ENCODE measurements around the gene CAPS2. TPM values are rescaled to one million over a fixed set of nuclear protein-coding genes. Genes with fewer than 3 reads are reported as not detected.

Gene CAPS2
- total RNA-seq, 1 experiment from 2014 or later = 4.3 TPM

DNA sequence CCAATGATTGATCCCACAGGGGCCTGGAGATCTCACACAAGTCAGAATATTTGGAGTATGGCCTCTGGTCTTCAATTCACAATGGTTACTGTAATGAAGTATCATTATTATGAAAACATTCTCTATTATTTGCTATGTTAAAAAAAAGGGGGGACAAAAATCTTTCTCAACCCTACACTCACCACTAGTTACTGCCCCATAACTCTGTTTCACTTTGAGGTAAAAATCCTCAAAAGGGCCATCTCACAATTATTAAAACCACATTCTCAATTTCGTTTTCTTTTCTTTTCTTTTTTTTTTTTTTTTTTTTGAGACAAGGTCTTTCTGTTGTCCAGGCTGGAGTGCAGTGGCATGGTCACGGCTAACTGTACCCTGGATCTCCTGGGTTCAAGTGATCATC is 60.9 kb downstream of the CAPS2 start:
- Histone ChIP-seq H2BK20ac (ENCODE audit: low read depth, low read length, poor library complexity, severe bottlenecking) (no peak overlapping the region), H4K8ac (replicated peaks; ENCODE audit: insufficient read length, low read depth, low read length) (no peak overlapping the region), H4K5ac (ENCODE audit: insufficient read length, low read depth, low read length) (no peak overlapping the region), H3K79me1 (ENCODE audit: insufficient read depth, low read depth, low read length, poor library complexity, severe bottlenecking) (no peaks in the 10 kb centered on the region), H2BK12ac (ENCODE audit: insufficient read length, low read depth, low read length) (no peak overlapping the region), H2BK5ac (ENCODE audit: insufficient read length, low read length) (no peak overlapping the region), H3K23me2 (ENCODE audit: insufficient read length, low read depth, low read length, poor library complexity, severe bottlenecking) (no peaks in the 10 kb centered on the region), H3K23ac (ENCODE audit: insufficient read length, low read depth, low read length) (no peak overlapping the region), H3K4ac (ENCODE audit: low read depth, low read length) (no peak overlapping the region), H3K9ac (ENCODE audit: extremely low read depth, insufficient read length, low read length) (no peak overlapping the region), H2AK5ac (ENCODE audit: insufficient read length, low read length) (no peak overlapping the region), H2AFZ (ENCODE audit: low read length) (no peak overlapping the region), H3K56ac (ENCODE audit: insufficient read length, low read depth, low read length) (no peak overlapping the region), H3T11ph (ENCODE audit: low read length) (no peak overlapping the region), H4K91ac (ENCODE audit: insufficient read length, low read depth, low read length) (no peak overlapping the region), H2BK15ac (ENCODE audit: low read depth, low read length) (no peak overlapping the region), H2BK120ac (ENCODE audit: low read depth, low read length, poor library complexity, severe bottlenecking) (no peak overlapping the region), H3K9me3 (ENCODE audit: control insufficient read depth, low read depth, low read length) (no peaks in the 10 kb centered on the region), H3K14ac (ENCODE audit: insufficient read depth, low read length) (no peak overlapping the region), H3K27ac (ENCODE audit: insufficient read length, low read depth, low read length) (no peak overlapping the region), H3K4me1 (ENCODE audit: insufficient read depth, low read length) (no peaks in the 10 kb centered on the region), H3K18ac (ENCODE audit: insufficient read length, low read depth, low read length) (no peak overlapping the region), H3K4me2 (ENCODE audit: insufficient read depth, insufficient read length, low read length) (no peak overlapping the region), H3K79me2 (ENCODE audit: insufficient read depth, low read length) (no peaks in the 10 kb centered on the region), H4K20me1 (ENCODE audit: control insufficient read depth, insufficient read depth, insufficient read length) (no peaks in the 10 kb centered on the region), H3K27me3 (ENCODE audit: insufficient read depth, low read length) (no peaks in the 10 kb centered on the region)
- H3K27me3 Mint-ChIP-seq (ENCODE audit: low read depth) = no peaks in the 10 kb centered on the region
- no peak for DNase-seq
- no CpG with 5 or more reads among the region's 2 CpGs for WGBS (ENCODE audit: extremely low coverage, insufficient read length, low lambda C conversion rate)
- H3K9me3 Mint-ChIP-seq = peaks cover 7% of the 10 kb centered on the region in 2 experiments
- no peak overlapping the region for H3K4me3 Mint-ChIP-seq
- peaks cover 3% of the 10 kb centered on the region in 2 experiments; a peak in 1 of 4 replicates for H3K4me1 Mint-ChIP-seq
- no peak overlapping the region for H3K27ac Mint-ChIP-seq
- H3K36me3 Mint-ChIP-seq (ENCODE audit: insufficient read depth in 1 of 3, low read depth in 3 of 3) = peaks cover 0 to 8% (median 2%) of the 10 kb centered on the region in 3 experiments; a peak in 2 of 7 replicates
- TF ChIP-seq, protein P1, sequence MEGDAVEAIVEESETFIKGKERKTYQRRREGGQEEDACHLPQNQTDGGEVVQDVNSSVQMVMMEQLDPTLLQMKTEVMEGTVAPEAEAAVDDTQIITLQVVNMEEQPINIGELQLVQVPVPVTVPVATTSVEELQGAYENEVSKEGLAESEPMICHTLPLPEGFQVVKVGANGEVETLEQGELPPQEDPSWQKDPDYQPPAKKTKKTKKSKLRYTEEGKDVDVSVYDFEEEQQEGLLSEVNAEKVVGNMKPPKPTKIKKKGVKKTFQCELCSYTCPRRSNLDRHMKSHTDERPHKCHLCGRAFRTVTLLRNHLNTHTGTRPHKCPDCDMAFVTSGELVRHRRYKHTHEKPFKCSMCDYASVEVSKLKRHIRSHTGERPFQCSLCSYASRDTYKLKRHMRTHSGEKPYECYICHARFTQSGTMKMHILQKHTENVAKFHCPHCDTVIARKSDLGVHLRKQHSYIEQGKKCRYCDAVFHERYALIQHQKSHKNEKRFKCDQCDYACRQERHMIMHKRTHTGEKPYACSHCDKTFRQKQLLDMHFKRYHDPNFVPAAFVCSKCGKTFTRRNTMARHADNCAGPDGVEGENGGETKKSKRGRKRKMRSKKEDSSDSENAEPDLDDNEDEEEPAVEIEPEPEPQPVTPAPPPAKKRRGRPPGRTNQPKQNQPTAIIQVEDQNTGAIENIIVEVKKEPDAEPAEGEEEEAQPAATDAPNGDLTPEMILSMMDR (conservative IDR thresholded peaks at IDR 0.05) = no peak
